ENCODE results near the gene ADGRV1.

Gene ADGRV1

DNA sequence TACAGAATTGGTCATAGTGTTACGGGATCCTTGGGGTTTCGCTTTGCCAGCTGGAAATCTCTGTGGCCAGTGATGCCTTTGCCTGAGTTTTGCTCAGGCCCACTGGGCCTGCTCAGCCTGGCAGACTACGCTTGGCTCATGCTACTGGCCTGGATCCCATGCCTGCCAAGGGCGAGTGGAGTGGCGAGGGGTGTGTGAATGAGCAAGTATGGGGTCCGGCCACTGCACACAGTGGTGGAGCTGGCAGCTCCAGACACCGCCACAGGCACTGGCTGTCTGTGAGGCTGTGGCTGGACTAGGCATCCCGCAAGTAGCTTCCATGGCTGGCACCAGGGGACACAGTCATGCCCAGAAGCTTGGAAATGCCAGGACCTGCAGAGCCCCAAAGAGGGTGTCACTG, 584.2 kb downstream of the ADGRV1 start:
- in situ Hi-C loops (cut with MboI; ENCODE audit: low pct_unique_long_range_greater_than_20kb, low sequenced_read_pairs): no loop called here
- DNase-seq: no peak

DNA sequence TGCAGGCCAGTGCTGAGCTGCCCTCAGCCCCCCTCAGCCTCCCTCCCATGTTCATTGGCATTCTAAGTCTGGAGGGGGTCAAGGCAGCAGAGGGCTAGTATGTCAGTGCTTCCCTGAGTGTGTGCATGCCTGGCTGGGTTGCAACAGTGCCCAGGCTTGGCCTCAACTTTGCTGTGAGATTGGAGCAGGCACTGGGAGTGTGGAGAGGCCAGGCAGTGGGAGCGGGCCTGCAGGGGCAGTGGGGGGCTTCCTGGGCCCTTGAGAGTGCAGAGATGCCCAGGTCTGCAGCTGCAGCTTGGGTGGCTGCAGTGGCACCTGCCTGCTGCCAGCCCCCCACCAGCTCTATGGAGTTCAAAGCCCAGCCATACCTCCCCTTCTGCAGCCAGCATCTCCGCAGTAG, 585.2 kb downstream of the ADGRV1 start:
- DNase-seq: no peak
- in situ Hi-C loops (cut with MboI; ENCODE audit: low pct_unique_long_range_greater_than_20kb, low sequenced_read_pairs): no loop called here

DNA sequence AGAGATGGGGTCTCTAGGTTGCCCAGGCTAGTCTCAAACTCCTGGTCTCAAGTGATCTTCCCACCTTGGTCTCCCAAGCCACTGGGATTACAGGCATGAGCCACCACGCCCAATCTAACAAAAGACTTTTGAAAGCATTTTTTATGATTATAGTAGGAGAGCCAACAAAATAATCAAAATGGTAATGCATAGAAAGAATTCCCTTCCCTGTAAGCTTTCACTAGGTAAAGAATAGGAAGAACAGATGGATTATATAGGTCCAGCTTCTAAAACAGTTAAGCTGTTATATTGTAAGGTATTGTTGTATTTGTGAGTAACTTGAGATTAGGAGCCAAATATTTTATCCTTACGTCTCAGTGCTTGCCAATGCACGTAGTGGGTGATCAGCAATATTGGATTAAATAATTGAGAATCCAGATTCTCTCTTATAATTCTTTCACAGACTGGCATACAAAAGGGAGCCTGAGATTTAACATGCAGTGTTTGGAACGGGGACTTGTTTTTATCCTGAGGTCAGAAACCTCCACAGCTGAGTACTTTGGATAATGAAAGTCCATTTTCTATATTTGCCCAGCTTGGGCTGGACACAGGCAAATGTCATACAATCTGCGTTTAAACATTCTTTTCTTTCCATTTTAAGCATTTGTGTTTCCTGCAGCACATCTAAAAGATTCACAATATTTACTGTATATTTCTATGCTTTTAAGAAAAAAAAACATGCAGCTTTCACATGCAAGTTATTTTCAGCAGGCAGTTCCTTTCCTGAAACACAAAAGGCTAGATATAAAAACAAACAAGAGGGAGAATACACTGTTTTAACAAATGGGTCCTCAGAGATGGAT, 586.1 kb downstream of the ADGRV1 start:
- DNase-seq: no peak
- in situ Hi-C loops (cut with MboI; ENCODE audit: low pct_unique_long_range_greater_than_20kb, low sequenced_read_pairs): no loop called here

DNA sequence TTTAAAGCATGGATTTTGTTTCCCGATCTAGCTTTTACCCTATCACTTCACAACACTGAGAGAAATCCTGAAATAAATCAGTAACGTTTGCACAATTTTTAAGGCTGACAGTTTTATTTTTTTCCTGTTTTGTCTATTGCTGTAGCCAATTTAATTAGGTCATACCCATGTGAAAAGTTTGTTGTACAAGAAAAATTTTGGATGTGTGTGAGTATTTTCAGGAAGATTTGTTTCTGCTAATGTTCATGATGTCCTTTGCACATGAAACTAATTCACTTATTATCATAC, 586.7 kb downstream of the ADGRV1 start:
- in situ Hi-C loops (cut with MboI; ENCODE audit: low pct_unique_long_range_greater_than_20kb, low sequenced_read_pairs): no loop called here
- DNase-seq: no peak

DNA sequence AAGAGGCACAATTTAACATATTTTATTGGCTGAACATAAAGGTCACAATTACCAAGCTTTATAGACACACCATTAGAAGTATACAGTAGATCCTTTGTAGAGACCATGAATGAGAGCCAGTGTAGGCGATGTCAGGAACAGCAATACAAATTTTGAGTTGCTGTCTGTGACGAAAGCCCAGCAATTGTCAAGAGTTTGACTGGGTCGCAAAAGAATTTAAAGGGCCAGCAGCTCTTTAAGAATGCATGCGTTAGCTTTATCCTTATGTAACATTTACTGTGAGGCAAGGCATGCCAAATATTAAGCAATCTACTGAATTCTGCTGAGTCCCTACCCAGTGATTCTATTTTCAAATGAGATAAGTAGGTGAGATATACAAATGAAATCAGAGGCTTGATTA, 587.6 kb downstream of the ADGRV1 start:
- in situ Hi-C loops (cut with MboI; ENCODE audit: low pct_unique_long_range_greater_than_20kb, low sequenced_read_pairs): no loop called here
- DNase-seq: no peak

DNA sequence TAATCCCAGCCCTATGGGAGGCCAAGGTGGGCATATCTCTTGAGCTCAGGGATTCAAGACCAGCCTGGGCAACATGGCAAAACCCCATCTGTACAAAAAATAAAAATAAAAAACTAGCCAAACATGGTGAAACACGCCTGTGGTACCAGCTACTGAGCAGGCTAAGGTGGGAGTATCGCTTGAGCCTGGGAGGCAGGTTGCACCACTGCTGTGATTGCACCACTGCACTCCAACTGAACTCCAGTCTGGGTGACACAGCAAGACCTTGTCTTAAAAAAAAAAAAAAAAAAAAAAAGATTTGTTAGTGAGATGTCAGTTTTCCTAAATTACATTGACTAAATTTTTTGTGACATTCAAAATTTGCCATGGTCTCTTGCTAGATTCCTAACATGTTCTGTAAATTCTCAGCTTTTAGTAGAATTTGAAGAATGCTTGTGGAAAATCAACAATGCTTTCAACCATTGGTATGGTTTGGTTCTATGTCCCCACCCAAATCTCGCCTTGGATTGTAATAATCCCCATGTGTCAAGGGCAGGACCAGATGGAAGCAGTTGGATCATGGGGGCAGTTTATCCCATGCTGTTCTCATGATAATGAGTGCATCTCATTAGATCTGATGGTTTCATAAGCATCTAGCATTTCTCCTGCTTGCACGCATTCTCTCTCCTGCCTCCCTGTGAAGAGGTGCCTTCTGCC, 588.5 kb downstream of the ADGRV1 start:
- no peak for DNase-seq
- in situ Hi-C loops (cut with MboI; ENCODE audit: low pct_unique_long_range_greater_than_20kb, low sequenced_read_pairs): no loop called here

DNA sequence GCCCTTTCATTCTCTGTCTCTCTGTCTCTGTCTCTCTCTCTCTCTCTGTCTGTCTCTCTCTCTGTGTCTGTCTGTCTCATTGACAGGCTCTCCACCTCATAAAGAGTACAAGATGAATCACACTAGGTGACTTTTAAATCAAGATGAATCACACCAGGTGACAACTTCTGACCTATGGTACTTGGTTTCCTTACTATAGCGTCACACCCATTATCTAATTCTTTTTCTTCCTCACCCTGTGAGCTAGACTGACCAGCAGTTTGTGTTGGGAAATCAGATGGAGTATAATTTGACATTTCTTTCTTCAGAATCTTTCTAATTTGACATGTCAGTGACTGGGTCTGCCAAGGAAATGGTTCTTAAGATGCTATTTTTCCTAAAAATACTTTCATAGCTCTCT, 591.6 kb downstream of the ADGRV1 start:
- in situ Hi-C loops (cut with MboI; ENCODE audit: low pct_unique_long_range_greater_than_20kb, low sequenced_read_pairs): no loop called here
- no peak for DNase-seq

DNA sequence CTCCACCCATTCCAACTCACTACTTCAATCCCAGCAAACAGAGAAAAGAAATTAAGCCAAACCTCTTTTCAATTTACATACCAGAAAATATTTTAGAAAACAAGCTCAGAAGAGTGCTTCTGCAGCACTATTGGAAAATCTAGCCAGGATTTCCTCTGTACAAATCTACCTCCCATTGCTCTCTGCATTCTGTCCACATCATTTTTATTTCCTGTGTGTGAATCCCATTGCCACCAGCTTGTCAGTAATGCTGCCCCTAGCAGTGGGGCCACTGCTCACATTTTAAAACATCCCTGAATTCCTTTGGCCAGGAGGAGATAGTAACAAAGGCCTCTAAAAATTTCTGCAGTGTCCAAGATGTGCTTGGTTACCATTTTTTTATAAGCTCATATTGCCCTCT, 592.0 kb downstream of the ADGRV1 start:
- in situ Hi-C loops (cut with MboI; ENCODE audit: low pct_unique_long_range_greater_than_20kb, low sequenced_read_pairs): no loop called here
- no peak for DNase-seq

DNA sequence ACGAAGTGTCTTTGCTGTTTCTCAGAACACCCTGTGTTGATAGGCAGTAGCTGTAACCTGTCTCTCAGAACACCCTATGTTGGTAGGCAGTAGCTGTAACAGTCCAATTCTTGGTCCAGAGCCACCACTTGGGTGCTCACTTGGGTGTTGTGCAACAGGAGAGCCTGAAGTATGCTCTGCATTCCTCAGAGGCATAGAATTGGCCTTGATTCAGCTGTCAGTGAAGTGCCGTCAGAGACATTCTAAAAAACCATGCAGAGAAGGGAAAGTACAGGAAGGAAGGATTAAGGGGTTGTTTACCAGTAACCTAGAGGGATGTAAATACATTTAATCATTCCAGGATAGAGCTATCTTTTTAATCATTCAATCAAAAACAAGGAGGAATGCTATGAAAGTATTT, 593.4 kb downstream of the ADGRV1 start:
- in situ Hi-C loops (cut with MboI; ENCODE audit: low pct_unique_long_range_greater_than_20kb, low sequenced_read_pairs): no loop called here
- DNase-seq: no peak

DNA sequence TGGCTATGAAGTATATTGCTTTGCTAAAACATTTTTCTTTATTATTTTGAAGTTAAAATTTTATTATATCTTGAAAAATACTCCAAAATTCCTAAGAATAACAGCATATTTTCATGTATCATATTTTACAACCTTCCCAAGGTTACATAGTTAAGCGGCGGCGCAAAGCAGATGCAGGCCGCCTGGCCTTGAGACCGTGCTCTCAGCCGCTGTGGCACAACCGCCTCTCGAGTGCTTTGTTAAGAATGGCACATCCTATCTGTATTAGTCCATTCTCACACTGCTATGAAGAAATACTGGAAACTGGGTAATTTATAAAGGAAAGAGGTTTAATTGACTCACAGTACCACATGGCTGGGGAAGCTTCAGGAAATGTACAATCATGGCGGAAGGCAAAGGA, 595.7 kb downstream of the ADGRV1 start:
- in situ Hi-C loops (cut with MboI; ENCODE audit: low pct_unique_long_range_greater_than_20kb, low sequenced_read_pairs): no loop called here
- DNase-seq: no peak

DNA sequence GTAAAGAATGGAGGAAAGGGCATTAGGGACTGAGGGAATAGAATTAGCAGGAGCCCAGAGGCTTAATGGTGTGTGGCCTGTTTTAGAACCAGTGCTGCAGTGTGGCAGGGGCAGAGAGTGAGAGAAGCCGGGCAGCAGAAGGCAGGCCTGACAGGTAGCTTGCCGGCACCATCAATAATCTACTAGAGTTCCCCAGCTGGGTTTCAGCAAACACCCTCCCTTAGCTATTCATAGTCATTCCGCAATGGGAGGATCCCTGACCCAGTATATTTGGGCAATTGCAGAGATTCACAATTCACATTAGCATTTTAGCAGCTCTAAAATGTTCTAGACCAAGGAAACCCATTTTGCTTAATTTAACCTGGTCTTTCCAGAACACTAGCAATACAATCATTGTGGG, 596.7 kb downstream of the ADGRV1 start:
- in situ Hi-C loops (cut with MboI; ENCODE audit: low pct_unique_long_range_greater_than_20kb, low sequenced_read_pairs): no loop called here
- DNase-seq: no peak

DNA sequence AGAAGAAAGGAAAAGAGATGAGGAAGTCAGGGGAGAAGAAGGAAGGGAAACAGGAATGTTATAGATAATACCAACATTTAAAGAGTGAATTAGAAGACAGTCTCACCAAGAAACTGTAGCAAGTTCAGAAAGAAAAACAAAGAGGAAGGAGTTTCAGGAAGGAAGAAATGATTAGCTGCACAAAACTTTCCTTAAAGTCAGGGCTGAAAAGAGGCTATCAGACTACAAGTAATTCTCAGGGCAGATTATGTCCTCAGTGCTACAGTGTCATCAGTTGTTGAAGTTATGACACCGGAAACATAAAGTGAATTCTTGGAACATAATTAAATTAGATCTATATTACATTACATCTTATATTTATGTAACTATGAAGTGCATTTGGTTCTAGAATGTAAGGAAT, 597.6 kb downstream of the ADGRV1 start:
- in situ Hi-C loops (cut with MboI; ENCODE audit: low pct_unique_long_range_greater_than_20kb, low sequenced_read_pairs): no loop called here
- no peak for DNase-seq

DNA sequence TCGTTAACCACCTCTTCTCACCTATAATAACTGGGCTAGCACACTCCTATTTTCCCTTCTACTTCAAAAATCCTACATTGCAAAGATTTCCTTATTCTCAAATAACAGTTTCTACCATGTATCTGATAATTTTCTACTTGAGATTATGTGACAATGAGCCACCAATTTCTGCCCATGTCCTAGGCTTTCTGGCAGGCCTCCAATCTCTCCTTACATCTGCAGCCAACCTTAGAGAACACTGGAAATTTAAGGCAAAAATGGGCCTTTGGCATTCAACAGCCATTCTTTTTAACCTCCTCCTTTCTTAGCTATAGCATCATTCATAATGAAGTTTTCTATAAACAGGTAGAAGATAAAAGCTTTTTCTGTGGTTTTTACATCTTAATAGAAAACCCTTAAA, 599.4 kb downstream of the ADGRV1 start:
- in situ Hi-C loops (cut with MboI; ENCODE audit: low pct_unique_long_range_greater_than_20kb, low sequenced_read_pairs): no loop called here

DNA sequence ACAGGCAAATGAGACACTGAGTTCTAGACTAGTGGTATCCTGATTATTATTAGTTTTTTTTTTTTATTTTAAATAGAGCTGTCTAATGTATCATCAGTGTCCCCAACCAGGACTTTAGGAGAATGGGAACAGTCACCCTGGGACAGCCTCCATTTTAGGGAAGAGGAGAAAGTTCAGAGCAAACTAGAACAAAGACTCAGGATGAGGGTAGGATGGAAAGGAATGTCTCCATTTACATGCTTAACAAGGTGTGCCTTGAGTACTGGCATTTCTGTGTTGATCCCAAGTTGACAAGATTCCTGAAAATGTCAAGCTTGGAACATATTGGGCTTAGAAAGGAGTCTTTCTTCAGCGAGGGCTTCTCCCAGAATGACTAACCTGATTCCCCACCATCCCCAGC, 601.0 kb downstream of the ADGRV1 start:
- no peak for DNase-seq
- in situ Hi-C loops (cut with MboI; ENCODE audit: low pct_unique_long_range_greater_than_20kb, low sequenced_read_pairs): no loop called here

More for the DNA sequence above, 599.4 kb downstream of the ADGRV1 start:
- DNase-seq: no peak

DNA sequence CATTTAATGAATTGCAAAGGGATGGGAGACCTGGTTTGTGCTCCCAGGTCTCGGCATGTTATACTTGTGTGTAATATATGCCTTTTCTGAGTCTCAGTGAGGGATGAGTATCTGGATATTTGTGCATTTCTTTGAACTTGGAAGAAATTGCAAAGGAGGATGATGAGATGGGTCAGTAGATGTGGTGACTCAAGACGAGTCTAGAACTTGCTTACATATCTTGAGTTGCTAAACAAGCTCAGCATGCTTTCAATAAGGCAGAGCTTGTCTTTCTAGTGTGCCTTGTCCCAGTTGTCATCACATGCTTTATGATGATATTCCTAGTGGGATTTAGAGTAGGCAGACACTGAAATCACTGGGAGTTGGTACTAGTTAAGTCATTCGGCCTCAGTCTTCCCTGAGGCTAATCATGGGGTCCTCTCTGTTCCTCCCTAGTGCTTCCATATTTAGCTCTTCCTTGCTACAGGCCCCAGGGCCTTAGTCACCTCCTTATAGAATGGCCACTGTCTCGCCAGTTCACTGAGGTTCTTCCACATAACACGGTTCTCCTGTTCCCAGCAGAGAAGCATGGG, 602.2 kb downstream of the ADGRV1 start:
- in situ Hi-C loops (cut with MboI; ENCODE audit: low pct_unique_long_range_greater_than_20kb, low sequenced_read_pairs): no loop called here
- no peak for DNase-seq

DNA sequence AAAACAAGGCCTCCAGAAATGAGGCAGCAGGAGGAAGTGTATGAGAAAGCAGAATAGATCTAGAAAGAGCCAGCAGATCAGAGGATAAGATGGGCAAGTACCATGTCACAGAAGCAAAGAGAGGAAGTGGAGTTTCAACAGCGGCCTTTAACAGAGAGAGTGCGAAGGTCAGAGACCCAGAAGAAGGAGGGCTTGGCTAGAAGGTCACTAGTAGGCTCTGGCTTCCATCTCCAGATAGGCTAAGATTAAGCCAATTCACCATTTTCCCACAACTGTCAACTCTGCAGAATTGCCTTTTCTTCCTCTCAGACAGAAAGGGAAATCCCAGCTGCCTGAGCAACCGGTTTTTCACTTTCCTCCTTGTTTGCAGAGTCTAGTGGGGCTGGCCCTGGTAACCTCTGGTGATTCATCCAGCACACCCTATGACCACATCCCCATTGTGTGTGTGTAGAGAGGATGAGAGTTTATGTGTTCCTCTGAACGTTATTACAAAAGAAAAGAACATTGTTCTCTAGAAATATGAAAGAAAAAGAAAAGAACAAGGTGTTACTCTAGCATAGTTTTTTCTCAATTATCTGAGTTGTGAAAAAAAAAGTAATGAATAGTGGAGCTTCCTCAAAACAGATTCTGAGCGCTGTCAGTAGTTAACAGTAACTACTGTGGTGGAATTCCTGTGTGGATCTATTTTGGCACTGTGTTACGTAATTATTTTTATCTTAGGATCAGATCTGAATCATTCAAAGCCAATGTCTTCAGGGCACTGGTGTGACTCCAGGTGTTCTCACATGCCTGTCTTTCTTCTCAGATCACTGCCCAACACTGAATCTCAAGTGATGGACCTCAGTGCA, 604.2 kb downstream of the ADGRV1 start:
- peak; percentile 71 for DNase-seq
- in situ Hi-C loops (cut with MboI; ENCODE audit: low pct_unique_long_range_greater_than_20kb, low sequenced_read_pairs): no loop called here

DNA sequence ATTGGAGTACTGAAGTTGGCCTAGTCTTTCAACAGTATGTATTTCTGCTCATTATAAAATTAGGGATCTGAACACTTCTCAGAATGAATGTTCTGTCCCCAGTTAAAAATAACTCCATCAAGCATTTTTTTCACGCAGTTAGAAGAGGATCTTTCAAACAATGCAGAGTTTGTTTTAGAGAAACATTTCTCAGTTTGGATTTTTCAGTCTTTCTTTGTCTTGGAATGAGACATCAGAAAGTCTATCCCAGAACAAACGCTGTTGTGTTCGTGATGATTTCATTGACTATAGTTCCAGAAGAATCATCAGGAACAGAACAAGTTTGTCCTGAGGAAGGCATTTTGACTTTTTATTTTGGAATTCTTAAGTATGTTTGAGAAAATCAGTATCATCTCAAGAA, 605.8 kb downstream of the ADGRV1 start:
- in situ Hi-C loops (cut with MboI; ENCODE audit: low pct_unique_long_range_greater_than_20kb, low sequenced_read_pairs): no loop called here
- no peak for DNase-seq

DNA sequence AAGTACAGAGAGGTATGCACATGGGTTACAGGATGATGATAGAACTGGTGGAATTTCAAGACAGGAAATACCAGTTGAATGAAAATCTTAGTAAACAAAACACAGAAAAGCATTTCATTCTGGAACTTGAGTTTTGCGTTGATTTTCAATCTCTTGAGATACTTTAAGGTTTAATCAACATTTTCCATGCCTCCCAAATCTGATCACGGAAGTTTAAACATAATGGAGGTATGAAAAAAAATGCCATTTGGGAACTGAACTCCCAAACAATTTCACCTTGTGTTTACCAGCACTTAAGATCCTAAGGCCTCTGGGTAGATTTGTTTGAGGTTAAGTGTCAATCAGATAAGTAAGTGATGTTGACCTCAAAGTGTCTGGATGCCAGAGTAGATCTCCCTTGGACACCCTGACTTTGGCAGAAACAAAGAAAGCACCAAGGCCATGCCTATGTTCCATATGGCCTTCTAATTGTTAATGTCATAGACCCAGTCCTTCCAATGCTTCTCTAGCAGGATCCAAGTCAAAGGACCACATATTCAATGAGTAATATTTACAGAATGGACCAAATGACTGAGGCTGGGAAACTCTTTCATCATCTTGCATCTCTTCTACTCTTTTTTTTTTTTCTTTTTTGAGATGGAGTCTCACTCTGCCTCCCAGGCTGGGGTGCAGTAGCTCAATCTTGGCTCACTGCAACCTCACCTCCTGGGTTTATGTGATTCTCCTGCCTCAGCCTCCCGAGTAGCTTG, 607.6 kb downstream of the ADGRV1 start:
- no peak for DNase-seq
- in situ Hi-C loops (cut with MboI; ENCODE audit: low pct_unique_long_range_greater_than_20kb, low sequenced_read_pairs): no loop called here

DNA sequence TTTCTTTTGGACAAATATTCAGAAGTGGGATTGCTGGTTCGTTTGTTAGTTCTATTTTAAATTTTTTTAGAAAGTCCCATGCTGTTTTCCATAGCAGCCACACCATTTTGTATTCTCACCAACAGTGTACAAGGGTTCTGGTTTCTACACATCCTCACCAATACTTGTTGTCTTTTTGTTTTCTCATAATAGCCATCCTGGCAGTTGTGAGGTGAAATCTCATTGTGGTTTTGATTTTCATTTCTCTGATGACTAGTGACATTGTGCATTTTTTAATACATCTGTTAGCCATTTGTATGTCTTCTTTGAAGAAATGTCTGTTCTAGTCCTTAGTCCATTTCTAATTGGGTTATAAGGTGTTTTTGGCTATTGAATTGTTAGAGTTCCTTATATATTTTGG, 610.3 kb downstream of the ADGRV1 start:
- in situ Hi-C loops (cut with MboI; ENCODE audit: low pct_unique_long_range_greater_than_20kb, low sequenced_read_pairs): no loop called here
- DNase-seq: no peak
